HG02588 (cell line): ENCODE data around the gene INPP5E.

Experiments
- ATAC-seq: cut with Tn5 transposase; IDR thresholded peaks from one replicate; pipeline ENCODE4 v1.9.1; 2021; ENCODE audit warnings: mild to moderate bottlenecking, moderate library complexity; ENCODE audit not compliant: unreplicated experiment

The INPP5E gene

GRCh38 chr9:136448655-136449054 lies 9.0 kb upstream of the INPP5E start:
- ATAC-seq: no peak

GRCh38 chr9:136447173-136447778 lies 7.6 kb upstream of the INPP5E start:
- no peak for ATAC-seq

- no peak for ATAC-seq
Observed at GRCh38 chr9:136445799-136446198, 6.2 kb upstream of the INPP5E start.

- ATAC-seq: no peak
Observed at GRCh38 chr9:136444102-136444501, 4.5 kb upstream of the INPP5E start.

- ATAC-seq: no peak
Observed at GRCh38 chr9:136443687-136444086, 4.0 kb upstream of the INPP5E start.

- no peak for ATAC-seq
Observed at GRCh38 chr9:136443087-136443486, 3.4 kb upstream of the INPP5E start.

GRCh38 chr9:136442265-136442664 lies 2.6 kb upstream of the INPP5E start:
- no peak for ATAC-seq

- ATAC-seq: no peak
Observed at GRCh38 chr9:136441681-136442245, 2.1 kb upstream of the INPP5E start.

- ATAC-seq: no peak
Observed at GRCh38 chr9:136441191-136441680, 1.6 kb upstream of the INPP5E start.

GRCh38 chr9:136438548-136439480 lies 831 bp downstream of the INPP5E start:
- ATAC-seq: peak; percentile 37

GRCh38 chr9:136437839-136438547 lies 1.7 kb downstream of the INPP5E start:
- no peak for ATAC-seq

GRCh38 chr9:136437430-136437829 lies 2.2 kb downstream of the INPP5E start:
- no peak for ATAC-seq

- no peak for ATAC-seq
Observed at GRCh38 chr9:136436055-136436634, 3.5 kb downstream of the INPP5E start.

- no peak for ATAC-seq
Observed at GRCh38 chr9:136434580-136435169, 5.0 kb downstream of the INPP5E start.

- ATAC-seq: no peak
Observed at GRCh38 chr9:136433849-136434579, 5.6 kb downstream of the INPP5E start.

GRCh38 chr9:136433043-136433715 lies 6.5 kb downstream of the INPP5E start:
- ATAC-seq: no peak

- no peak for ATAC-seq
Observed at GRCh38 chr9:136432591-136432990, 7.1 kb downstream of the INPP5E start.

- ATAC-seq: no peak
Observed at GRCh38 chr9:136431782-136432350, 7.8 kb downstream of the INPP5E start.
